Measurements from ENCODE around the gene ROBO1.
"Not testable (repeated sequence)": the region's sequence is repeated elsewhere in the genome, so short reads cannot be mapped to it uniquely, and the experiment has no call there.

The ROBO1 gene

GRCh38 chr3:78888635-78889034 lies 879.2 kb downstream of the ROBO1 start:
- Histone ChIP-seq H3K9ac (ENCODE audit: low read depth in 1 of 2, low read length in 2 of 2) (no peak overlapping the region), H3K4me3 (ENCODE audit: low read length in 2 of 2) (no peak overlapping the region), H3K4me1 (ENCODE audit: control insufficient read depth in 2 of 2, insufficient read depth in 2 of 2, low read length in 2 of 2) (no peaks in the 10 kb centered on the region), H3K36me3 (ENCODE audit: control insufficient read depth in 2 of 2, insufficient read depth in 2 of 2, low read length in 2 of 2) (no peaks in the 10 kb centered on the region), H3K27ac (ENCODE audit: low read depth in 2 of 2, low read length in 2 of 2) (no peak overlapping the region), H3K27me3 (ENCODE audit: control insufficient read depth in 2 of 2, insufficient read depth in 2 of 2, low read length in 2 of 2) (no peaks in the 10 kb centered on the region), H3K9me3 (ENCODE audit: control insufficient read depth in 2 of 2, low read length in 2 of 2) (no peaks in the 10 kb centered on the region)

DNA sequence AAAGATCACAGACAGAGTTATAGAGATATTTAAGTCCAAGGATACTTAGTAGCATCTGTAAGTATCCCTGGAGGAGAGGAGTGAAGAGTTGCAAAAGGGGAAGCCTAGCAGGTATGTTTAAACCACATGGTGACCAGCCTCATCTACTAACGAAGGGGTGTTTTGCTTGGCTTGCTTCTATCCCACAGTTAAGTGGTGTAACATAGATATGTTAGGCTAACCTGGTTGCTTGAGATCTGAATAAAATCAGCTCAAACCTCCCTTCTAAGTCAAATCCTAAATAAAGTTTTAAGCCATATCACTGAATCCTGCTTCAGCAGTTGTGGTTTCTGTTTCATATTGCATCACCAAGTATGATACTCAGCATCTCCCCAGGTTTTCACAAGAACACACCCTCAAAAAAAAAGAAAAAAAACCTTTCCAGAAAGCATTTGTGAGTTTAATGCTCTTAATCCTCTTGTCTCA lies 880.2 kb downstream of the ROBO1 start:
- Histone ChIP-seq H3K4me1 (ENCODE audit: control insufficient read depth in 2 of 2, insufficient read depth in 2 of 2, low read length in 2 of 2) (no peaks in the 10 kb centered on the region), H3K27me3 (ENCODE audit: control insufficient read depth in 2 of 2, insufficient read depth in 2 of 2, low read length in 2 of 2) (no peaks in the 10 kb centered on the region), H3K36me3 (ENCODE audit: control insufficient read depth in 2 of 2, insufficient read depth in 2 of 2, low read length in 2 of 2) (no peaks in the 10 kb centered on the region), H3K27ac (ENCODE audit: low read depth in 2 of 2, low read length in 2 of 2) (no peak overlapping the region), H3K9ac (ENCODE audit: low read depth in 1 of 2, low read length in 2 of 2) (no peak overlapping the region), H3K4me3 (ENCODE audit: low read length in 2 of 2) (no peak overlapping the region), H3K9me3 (ENCODE audit: control insufficient read depth in 2 of 2, low read length in 2 of 2) (no peaks in the 10 kb centered on the region)

GRCh38 chr3:78887029-78887428 lies 880.8 kb downstream of the ROBO1 start:
- Histone ChIP-seq H3K27ac (ENCODE audit: low read depth in 2 of 2, low read length in 2 of 2) (no peak overlapping the region), H3K4me1 (ENCODE audit: control insufficient read depth in 2 of 2, insufficient read depth in 2 of 2, low read length in 2 of 2) (no peaks in the 10 kb centered on the region)

GRCh38 chr3:78884567-78884966 lies 883.2 kb downstream of the ROBO1 start:
- H3K27ac ChIP-seq (ENCODE audit: low read depth in 2 of 2, low read length in 2 of 2); H3K4me1 ChIP-seq (ENCODE audit: control insufficient read depth in 2 of 2, insufficient read depth in 2 of 2, low read length in 2 of 2); H3K4me3 ChIP-seq (ENCODE audit: low read length in 2 of 2); H3K9me3 ChIP-seq (ENCODE audit: control insufficient read depth in 2 of 2, low read length in 2 of 2); H3K9ac ChIP-seq (ENCODE audit: low read depth in 1 of 2, low read length in 2 of 2); H3K27me3 ChIP-seq (ENCODE audit: control insufficient read depth in 2 of 2, insufficient read depth in 2 of 2, low read length in 2 of 2); H3K36me3 ChIP-seq (ENCODE audit: control insufficient read depth in 2 of 2, insufficient read depth in 2 of 2, low read length in 2 of 2): not testable (repeated sequence)

More at GRCh38 chr3:78887029-78887428, 880.8 kb downstream of the ROBO1 start:
- Histone ChIP-seq H3K4me3 (ENCODE audit: low read length in 2 of 2) (no peak overlapping the region), H3K9ac (ENCODE audit: low read depth in 1 of 2, low read length in 2 of 2) (no peak overlapping the region), H3K27me3 (ENCODE audit: control insufficient read depth in 2 of 2, insufficient read depth in 2 of 2, low read length in 2 of 2) (no peaks in the 10 kb centered on the region), H3K36me3 (ENCODE audit: control insufficient read depth in 2 of 2, insufficient read depth in 2 of 2, low read length in 2 of 2) (no peaks in the 10 kb centered on the region), H3K9me3 (ENCODE audit: control insufficient read depth in 2 of 2, low read length in 2 of 2) (no peaks in the 10 kb centered on the region)

DNA sequence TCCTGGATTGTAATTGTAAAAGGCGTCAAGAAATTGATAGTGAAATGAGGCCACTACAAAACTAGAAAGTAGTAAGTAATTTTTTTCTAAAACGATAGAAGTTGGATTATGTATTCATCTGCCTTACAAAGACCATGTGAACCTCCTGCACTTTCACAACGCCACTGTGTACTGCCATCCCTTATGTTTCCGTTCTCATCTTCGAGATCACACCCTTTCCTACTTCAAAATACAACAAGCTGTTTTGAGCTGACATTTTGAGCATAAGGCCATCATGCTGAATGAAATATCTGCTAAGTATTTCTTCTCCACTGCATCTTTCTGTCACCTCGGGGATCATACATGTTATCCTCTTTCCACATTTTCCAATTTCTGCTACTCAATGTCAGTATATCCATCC lies 885.5 kb downstream of the ROBO1 start:
- Histone ChIP-seq H3K4me3 (ENCODE audit: low read length in 2 of 2) (no peak overlapping the region), H3K27me3 (ENCODE audit: control insufficient read depth in 2 of 2, insufficient read depth in 2 of 2, low read length in 2 of 2) (no peaks in the 10 kb centered on the region), H3K36me3 (ENCODE audit: control insufficient read depth in 2 of 2, insufficient read depth in 2 of 2, low read length in 2 of 2) (no peaks in the 10 kb centered on the region), H3K9me3 (ENCODE audit: control insufficient read depth in 2 of 2, low read length in 2 of 2) (no peaks in the 10 kb centered on the region), H3K27ac (ENCODE audit: low read depth in 2 of 2, low read length in 2 of 2) (no peak overlapping the region), H3K9ac (ENCODE audit: low read depth in 1 of 2, low read length in 2 of 2) (no peak overlapping the region), H3K4me1 (ENCODE audit: control insufficient read depth in 2 of 2, insufficient read depth in 2 of 2, low read length in 2 of 2) (no peaks in the 10 kb centered on the region)

GRCh38 chr3:78881501-78881900 lies 886.3 kb downstream of the ROBO1 start:
- no peak overlapping the region for H3K27ac ChIP-seq (ENCODE audit: low read depth in 2 of 2, low read length in 2 of 2)
- H3K4me3 ChIP-seq (ENCODE audit: low read length in 2 of 2), result no peak overlapping the region

DNA sequence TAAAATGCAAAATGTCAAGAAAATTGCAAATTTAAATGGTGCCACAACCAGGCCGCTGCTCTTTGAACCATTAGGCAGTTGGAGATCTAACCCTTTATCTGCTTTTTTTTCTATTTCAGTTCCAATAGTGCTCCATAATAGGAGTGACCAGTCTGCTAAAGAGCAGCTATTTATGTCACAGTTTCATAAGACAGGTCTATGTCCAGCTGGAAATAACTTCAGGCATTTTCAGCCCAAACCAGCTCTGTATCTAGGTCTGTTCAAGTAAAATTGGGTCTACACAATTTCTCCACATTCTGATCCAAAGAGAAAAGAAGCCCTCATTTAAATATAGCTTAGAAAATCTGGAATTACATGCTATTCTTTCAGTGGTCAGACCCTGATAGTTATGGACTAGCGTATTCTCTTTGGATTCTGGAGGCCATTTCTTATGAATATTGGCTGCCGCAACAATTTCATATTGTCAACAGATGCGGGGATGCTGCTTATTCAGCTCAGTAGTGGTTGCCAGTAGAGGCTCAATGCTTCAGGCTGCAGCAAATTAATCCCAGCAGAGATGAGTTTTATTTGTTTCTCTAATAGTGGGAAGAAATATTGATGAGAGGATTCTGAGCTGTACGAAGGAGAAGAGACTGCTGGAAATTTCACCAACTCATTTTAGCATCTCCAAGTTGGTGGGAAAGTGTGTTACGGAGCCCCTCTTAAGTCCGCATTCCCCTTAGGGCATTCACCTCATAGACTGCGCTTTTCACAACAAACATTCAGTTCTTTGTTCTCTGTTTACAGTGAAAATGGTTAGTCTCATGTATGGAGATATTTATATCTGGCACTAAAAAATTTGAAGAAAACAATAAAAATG lies 887.0 kb downstream of the ROBO1 start:
- H3K4me1 ChIP-seq (ENCODE audit: control insufficient read depth in 2 of 2, insufficient read depth in 2 of 2, low read length in 2 of 2), result no peaks in the 10 kb centered on the region
- H3K27me3 ChIP-seq (ENCODE audit: control insufficient read depth in 2 of 2, insufficient read depth in 2 of 2, low read length in 2 of 2), result no peaks in the 10 kb centered on the region
- H3K27ac ChIP-seq (ENCODE audit: low read depth in 2 of 2, low read length in 2 of 2), result no peak overlapping the region
- H3K36me3 ChIP-seq (ENCODE audit: control insufficient read depth in 2 of 2, insufficient read depth in 2 of 2, low read length in 2 of 2), result no peaks in the 10 kb centered on the region
- no peak overlapping the region for H3K4me3 ChIP-seq (ENCODE audit: low read length in 2 of 2)
- H3K9me3 ChIP-seq (ENCODE audit: control insufficient read depth in 2 of 2, low read length in 2 of 2), result no peaks in the 10 kb centered on the region
- H3K9ac ChIP-seq (ENCODE audit: low read depth in 1 of 2, low read length in 2 of 2), result no peak overlapping the region

More at GRCh38 chr3:78881501-78881900, 886.3 kb downstream of the ROBO1 start:
- Histone ChIP-seq H3K9me3 (ENCODE audit: control insufficient read depth in 2 of 2, low read length in 2 of 2) (no peaks in the 10 kb centered on the region), H3K27me3 (ENCODE audit: control insufficient read depth in 2 of 2, insufficient read depth in 2 of 2, low read length in 2 of 2) (no peaks in the 10 kb centered on the region), H3K36me3 (ENCODE audit: control insufficient read depth in 2 of 2, insufficient read depth in 2 of 2, low read length in 2 of 2) (no peaks in the 10 kb centered on the region), H3K4me1 (ENCODE audit: control insufficient read depth in 2 of 2, insufficient read depth in 2 of 2, low read length in 2 of 2) (no peaks in the 10 kb centered on the region), H3K9ac (ENCODE audit: low read depth in 1 of 2, low read length in 2 of 2) (no peak overlapping the region)

- H3K27ac ChIP-seq (ENCODE audit: low read depth in 2 of 2, low read length in 2 of 2), result no peak overlapping the region
- H3K27me3 ChIP-seq (ENCODE audit: control insufficient read depth in 2 of 2, insufficient read depth in 2 of 2, low read length in 2 of 2), result no peaks in the 10 kb centered on the region
- no peak overlapping the region for H3K4me3 ChIP-seq (ENCODE audit: low read length in 2 of 2)
- H3K36me3 ChIP-seq (ENCODE audit: control insufficient read depth in 2 of 2, insufficient read depth in 2 of 2, low read length in 2 of 2), result no peaks in the 10 kb centered on the region
- no peaks in the 10 kb centered on the region for H3K4me1 ChIP-seq (ENCODE audit: control insufficient read depth in 2 of 2, insufficient read depth in 2 of 2, low read length in 2 of 2)
- no peaks in the 10 kb centered on the region for H3K9me3 ChIP-seq (ENCODE audit: control insufficient read depth in 2 of 2, low read length in 2 of 2)
- no peak overlapping the region for H3K9ac ChIP-seq (ENCODE audit: low read depth in 1 of 2, low read length in 2 of 2)
Observed at GRCh38 chr3:78879295-78879860, 888.4 kb downstream of the ROBO1 start.

GRCh38 chr3:78878789-78879188 lies 889.0 kb downstream of the ROBO1 start:
- no peak overlapping the region for H3K9ac ChIP-seq (ENCODE audit: low read depth in 1 of 2, low read length in 2 of 2)
- no peaks in the 10 kb centered on the region for H3K9me3 ChIP-seq (ENCODE audit: control insufficient read depth in 2 of 2, low read length in 2 of 2)
- H3K4me1 ChIP-seq (ENCODE audit: control insufficient read depth in 2 of 2, insufficient read depth in 2 of 2, low read length in 2 of 2), result no peaks in the 10 kb centered on the region
- no peaks in the 10 kb centered on the region for H3K27me3 ChIP-seq (ENCODE audit: control insufficient read depth in 2 of 2, insufficient read depth in 2 of 2, low read length in 2 of 2)
- no peak overlapping the region for H3K27ac ChIP-seq (ENCODE audit: low read depth in 2 of 2, low read length in 2 of 2)
- H3K36me3 ChIP-seq (ENCODE audit: control insufficient read depth in 2 of 2, insufficient read depth in 2 of 2, low read length in 2 of 2), result no peaks in the 10 kb centered on the region
- H3K4me3 ChIP-seq (ENCODE audit: low read length in 2 of 2), result no peak overlapping the region

- H3K4me1 ChIP-seq (ENCODE audit: control insufficient read depth in 2 of 2, insufficient read depth in 2 of 2, low read length in 2 of 2), result no peaks in the 10 kb centered on the region
- H3K9me3 ChIP-seq (ENCODE audit: control insufficient read depth in 2 of 2, low read length in 2 of 2), result no peaks in the 10 kb centered on the region
- no peaks in the 10 kb centered on the region for H3K36me3 ChIP-seq (ENCODE audit: control insufficient read depth in 2 of 2, insufficient read depth in 2 of 2, low read length in 2 of 2)
- H3K9ac ChIP-seq (ENCODE audit: low read depth in 1 of 2, low read length in 2 of 2), result no peak overlapping the region
- no peaks in the 10 kb centered on the region for H3K27me3 ChIP-seq (ENCODE audit: control insufficient read depth in 2 of 2, insufficient read depth in 2 of 2, low read length in 2 of 2)
- no peak overlapping the region for H3K4me3 ChIP-seq (ENCODE audit: low read length in 2 of 2)
- H3K27ac ChIP-seq (ENCODE audit: low read depth in 2 of 2, low read length in 2 of 2), result no peak overlapping the region
Observed at GRCh38 chr3:78878011-78878410, 889.8 kb downstream of the ROBO1 start.

Data from mucosa of rectum (tissue), 2 donors.